Testis (tissue), 2 donors: ENCODE results near the gene RTKN.

Experiments
- POLR2A ChIP-seq: fragments of 450-650 bp; IDR thresholded peaks from one replicate; pipeline ENCODE4 v1.6.1; 2017; ENCODE audit warnings: antibody characterized with exemption, mild to moderate bottlenecking, moderate library complexity
- TF ChIP-seq, protein P1 (sequence below), 3 experiments: fragments of 450-650 bp in 2 of 3; fragments of 200-600 bp in 1 of 3; sonication (generic) in 1 of 3; IDR thresholded peaks; one replicate each; pipeline ENCODE4 v1.5.1; 2016 to 2019; ENCODE audit warnings: antibody characterized with exemption in 3 of 3, mild to moderate bottlenecking in 2 of 3, moderate library complexity in 1 of 3

- TF ChIP-seq, protein P1, sequence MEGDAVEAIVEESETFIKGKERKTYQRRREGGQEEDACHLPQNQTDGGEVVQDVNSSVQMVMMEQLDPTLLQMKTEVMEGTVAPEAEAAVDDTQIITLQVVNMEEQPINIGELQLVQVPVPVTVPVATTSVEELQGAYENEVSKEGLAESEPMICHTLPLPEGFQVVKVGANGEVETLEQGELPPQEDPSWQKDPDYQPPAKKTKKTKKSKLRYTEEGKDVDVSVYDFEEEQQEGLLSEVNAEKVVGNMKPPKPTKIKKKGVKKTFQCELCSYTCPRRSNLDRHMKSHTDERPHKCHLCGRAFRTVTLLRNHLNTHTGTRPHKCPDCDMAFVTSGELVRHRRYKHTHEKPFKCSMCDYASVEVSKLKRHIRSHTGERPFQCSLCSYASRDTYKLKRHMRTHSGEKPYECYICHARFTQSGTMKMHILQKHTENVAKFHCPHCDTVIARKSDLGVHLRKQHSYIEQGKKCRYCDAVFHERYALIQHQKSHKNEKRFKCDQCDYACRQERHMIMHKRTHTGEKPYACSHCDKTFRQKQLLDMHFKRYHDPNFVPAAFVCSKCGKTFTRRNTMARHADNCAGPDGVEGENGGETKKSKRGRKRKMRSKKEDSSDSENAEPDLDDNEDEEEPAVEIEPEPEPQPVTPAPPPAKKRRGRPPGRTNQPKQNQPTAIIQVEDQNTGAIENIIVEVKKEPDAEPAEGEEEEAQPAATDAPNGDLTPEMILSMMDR (IDR thresholded peaks at IDR 0.05) = no peak
- no peak for TF ChIP-seq POLR2A
Observed at GRCh38 chr2:74472086-74472944, 30.6 kb upstream of the RTKN start, which contains the start of gene MRPL53.
